Tibial artery (tissue), 4 donors: ENCODE results near the gene RASGRP2.

Experiments used
- DNase-seq, 2 donors: peaks; one replicate each; pipeline ENCODE4 v3.0.0-alpha.2; 2019
- H3K27ac ChIP-seq, 2 donors: fragments of 200-600 bp; sonication (generic) in 1 of 2; 1 replicate in 1 of 2; 2 replicates in 1 of 2; pipeline ENCODE4 v1.5.1; 2018 to 2019; ENCODE audit warnings: mild to moderate bottlenecking in 1 of 2
- H3K27me3 ChIP-seq, 2 donors: fragments of 200-600 bp; sonication (generic) in 1 of 2; one replicate each; pipeline versions ENCODE4 v1.5.1 to v1.6.0; 2016 to 2019
- H3K36me3 ChIP-seq, 3 donors: fragments of 200-600 bp; sonication (generic) in 2 of 3; one replicate each; pipeline ENCODE4 v1.5.1; 2016 to 2019; ENCODE audit warnings: mild to moderate bottlenecking in 2 of 3
- H3K4me1 ChIP-seq, 4 donors: fragments of 200-600 bp; sonication (generic) in 2 of 4; 1 replicate in 3 of 4; 2 replicates in 1 of 4; pipeline ENCODE4 v1.5.1; 2016 to 2019
- H3K4me3 ChIP-seq, 2 donors: fragments of 200-600 bp; sonication (generic) in 1 of 2; 1 replicate in 1 of 2; 2 replicates in 1 of 2; pipeline ENCODE4 v1.5.1; 2018 to 2019; ENCODE audit warnings: mild to moderate bottlenecking in 2 of 2
- H3K9me3 ChIP-seq, 3 donors: fragments of 200-600 bp; sonication (generic) in 1 of 3; one replicate each; pipeline ENCODE4 v1.5.1; 2016 to 2019
- intact Hi-C: fragments of 100-400 bp; cut with DNase I; formaldehyde crosslinking; loops from one replicate; pipeline ENCODE4 v1.15.0; 2023; ENCODE audit warnings: low total_unique reads
- TF ChIP-seq, protein P1 (sequence below), 2 experiments: fragments of 200-600 bp in 1 of 2; fragments of 450-650 bp in 1 of 2; IDR thresholded peaks; one replicate each; pipeline ENCODE4 v1.5.1; 2017 to 2019; ENCODE audit warnings: antibody characterized with exemption in 2 of 2, mild to moderate bottlenecking in 1 of 2, moderate library complexity in 1 of 2

RASGRP2 gene

GRCh38 chr11:64739871-64740270 is 4.1 kb downstream of the RASGRP2 start:
- TF ChIP-seq, protein P1, sequence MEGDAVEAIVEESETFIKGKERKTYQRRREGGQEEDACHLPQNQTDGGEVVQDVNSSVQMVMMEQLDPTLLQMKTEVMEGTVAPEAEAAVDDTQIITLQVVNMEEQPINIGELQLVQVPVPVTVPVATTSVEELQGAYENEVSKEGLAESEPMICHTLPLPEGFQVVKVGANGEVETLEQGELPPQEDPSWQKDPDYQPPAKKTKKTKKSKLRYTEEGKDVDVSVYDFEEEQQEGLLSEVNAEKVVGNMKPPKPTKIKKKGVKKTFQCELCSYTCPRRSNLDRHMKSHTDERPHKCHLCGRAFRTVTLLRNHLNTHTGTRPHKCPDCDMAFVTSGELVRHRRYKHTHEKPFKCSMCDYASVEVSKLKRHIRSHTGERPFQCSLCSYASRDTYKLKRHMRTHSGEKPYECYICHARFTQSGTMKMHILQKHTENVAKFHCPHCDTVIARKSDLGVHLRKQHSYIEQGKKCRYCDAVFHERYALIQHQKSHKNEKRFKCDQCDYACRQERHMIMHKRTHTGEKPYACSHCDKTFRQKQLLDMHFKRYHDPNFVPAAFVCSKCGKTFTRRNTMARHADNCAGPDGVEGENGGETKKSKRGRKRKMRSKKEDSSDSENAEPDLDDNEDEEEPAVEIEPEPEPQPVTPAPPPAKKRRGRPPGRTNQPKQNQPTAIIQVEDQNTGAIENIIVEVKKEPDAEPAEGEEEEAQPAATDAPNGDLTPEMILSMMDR (IDR thresholded peaks at IDR 0.05) = no peak
- Histone ChIP-seq H3K4me1 (peaks cover 0 to 37% (median 26%) of the 10 kb centered on the region in 4 donors), H3K36me3 (peaks cover 36 to 48% (median 41%) of the 10 kb centered on the region in 3 donors), H3K9me3 (no peaks in the 10 kb centered on the region), H3K4me3 (no peak overlapping the region), H3K27me3 (no peaks in the 10 kb centered on the region), H3K27ac (no peak overlapping the region)
- intact Hi-C loops = no loop called here
- no peak for DNase-seq

GRCh38 chr11:64736654-64737053 is 7.3 kb downstream of the RASGRP2 start:
- H3K9me3 ChIP-seq = no peaks in the 10 kb centered on the region
- no peak overlapping the region for H3K27ac ChIP-seq
- TF ChIP-seq, protein P1 (IDR thresholded peaks at IDR 0.05) = no peak
- no peak overlapping the region for H3K4me3 ChIP-seq
- no peak for DNase-seq
- H3K4me1 ChIP-seq = peaks cover 0 to 9% (median 7%) of the 10 kb centered on the region in 4 donors
- peaks cover 49 to 79% (median 66%) of the 10 kb centered on the region in 3 donors for H3K36me3 ChIP-seq
- intact Hi-C loops = no loop called here
- H3K27me3 ChIP-seq = no peaks in the 10 kb centered on the region

DNA sequence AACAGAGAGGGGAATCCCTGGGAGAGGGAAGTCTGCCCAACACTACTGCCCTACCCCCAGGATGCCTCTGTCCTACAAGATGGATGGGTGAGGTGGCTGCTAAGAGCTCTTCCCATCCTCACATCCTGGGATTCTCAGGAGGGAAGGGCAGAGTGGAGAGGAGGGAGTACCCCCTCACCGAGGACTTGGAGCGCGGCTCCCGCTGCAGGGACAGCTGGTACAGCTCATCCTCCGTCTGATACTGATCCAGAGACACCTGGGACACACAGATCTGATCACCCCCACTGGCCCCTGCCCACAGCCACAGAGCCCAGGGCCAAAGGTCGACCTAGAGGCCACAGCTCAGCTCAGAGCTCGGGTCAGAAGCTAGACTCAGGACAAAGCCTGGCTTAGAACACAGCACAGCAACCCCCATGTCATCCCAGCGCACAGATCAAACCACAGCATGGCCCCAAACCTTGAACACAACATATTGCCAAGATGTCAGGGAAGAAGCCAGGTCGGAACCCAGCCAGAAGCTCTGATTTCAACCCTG is 8.2 kb downstream of the RASGRP2 start:
- H3K27me3 ChIP-seq = no peaks in the 10 kb centered on the region
- TF ChIP-seq, protein P1 (IDR thresholded peaks at IDR 0.05) = no peak
- peaks cover 0 to under 1% (median 0%) of the 10 kb centered on the region in 4 donors for H3K4me1 ChIP-seq
- no peak overlapping the region for H3K27ac ChIP-seq
- no peak overlapping the region for H3K4me3 ChIP-seq
- no peaks in the 10 kb centered on the region for H3K9me3 ChIP-seq
- DNase-seq = no peak
- intact Hi-C loops = no loop called here
- H3K36me3 ChIP-seq = peaks cover 50 to 83% (median 67%) of the 10 kb centered on the region in 3 donors

- Histone ChIP-seq H3K9me3 (no peaks in the 10 kb centered on the region), H3K4me1 (peaks cover 0 to 1% (median 0%) of the 10 kb centered on the region in 4 donors), H3K27ac (no peak overlapping the region), H3K36me3 (peaks cover 44 to 89% (median 74%) of the 10 kb centered on the region in 3 donors), H3K4me3 (no peak overlapping the region), H3K27me3 (no peaks in the 10 kb centered on the region)
- intact Hi-C loops = no loop called here
- TF ChIP-seq, protein P1 (IDR thresholded peaks at IDR 0.05) = no peak
- DNase-seq = no peak
These were observed 8.9 kb downstream of the RASGRP2 start for GRCh38 chr11:64734811-64735724.

- Histone ChIP-seq H3K36me3 (peaks cover 51 to 81% (median 66%) of the 10 kb centered on the region in 3 donors), H3K4me3 (no peak overlapping the region), H3K27ac (no peak overlapping the region), H3K9me3 (no peaks in the 10 kb centered on the region), H3K4me1 (peaks cover 0 to 5% (median 0%) of the 10 kb centered on the region in 4 donors), H3K27me3 (no peaks in the 10 kb centered on the region)
- intact Hi-C loops = no loop called here
- TF ChIP-seq, protein P1 (IDR thresholded peaks at IDR 0.05) = no peak
- DNase-seq = no peak
These were observed 12.3 kb downstream of the RASGRP2 start for GRCh38 chr11:64731601-64732000.
